RWPE2 (cell line): Measurements from ENCODE around the gene TEKT3.

Source experiments
- ATAC-seq: fragments of 200-7000 bp; cut with Tn5 transposase; 3 replicates; pipeline ENCODE4 v1.9.1; 2021; ENCODE audit warnings: low read depth
- DNase-seq: peaks from one replicate; pipeline ENCODE4 v3.0.0-alpha.2; 2020; ENCODE audit warnings: low spot score
- H3K27ac ChIP-seq: fragments of 450-650 bp; 2 replicates; pipeline ENCODE4 v1.5.1; 2017; ENCODE audit warnings: mild to moderate bottlenecking; ENCODE audit not compliant: poor library complexity, severe bottlenecking
- H3K27me3 ChIP-seq: fragments of 250-450 bp; sonication (Bioruptor Pico); 2 replicates; pipeline ENCODE4 v1.5.1; 2021; ENCODE audit warnings: mild to moderate bottlenecking, moderate library complexity; ENCODE audit not compliant: insufficient read depth, poor library complexity, severe bottlenecking
- H3K36me3 ChIP-seq: fragments of 250-450 bp; sonication (Bioruptor Pico); 2 replicates; pipeline ENCODE4 v1.5.1; 2020; ENCODE audit warnings: low read depth, mild to moderate bottlenecking, moderate library complexity
- H3K4me1 ChIP-seq: fragments of 250-450 bp; sonication (Bioruptor Pico); 2 replicates; pipeline ENCODE4 v1.5.1; 2021; ENCODE audit warnings: mild to moderate bottlenecking, moderate library complexity; ENCODE audit not compliant: insufficient read depth, poor library complexity, severe bottlenecking
- H3K4me3 ChIP-seq: fragments of 250-450 bp; sonication (Bioruptor Pico); 2 replicates; pipeline ENCODE4 v1.5.1; 2021; ENCODE audit warnings: mild to moderate bottlenecking, moderate library complexity; ENCODE audit not compliant: severe bottlenecking
- H3K9me3 ChIP-seq: fragments of 250-450 bp; sonication (Bioruptor Pico); 2 replicates; pipeline ENCODE4 v1.5.1; 2021; ENCODE audit warnings: mild to moderate bottlenecking, moderate library complexity; ENCODE audit not compliant: severe bottlenecking
- CTCF ChIP-seq: fragments of 450-650 bp; IDR thresholded peaks from one replicate; pipeline ENCODE4 v1.5.1; 2017; ENCODE audit warnings: mild to moderate bottlenecking, moderate library complexity; ENCODE audit not compliant: poor library complexity, severe bottlenecking

Gene TEKT3

GRCh38 chr17:15269087-15269779, 72.2 kb downstream of the TEKT3 start:
- no peak for TF ChIP-seq CTCF
- no peak overlapping the region for H3K4me3 ChIP-seq
- no peaks in the 10 kb centered on the region for H3K9me3 ChIP-seq
- DNase-seq = no peak
- H3K4me1 ChIP-seq = peaks cover 3% of the 10 kb centered on the region
- ATAC-seq = no peak
- peaks cover 32% of the 10 kb centered on the region for H3K27me3 ChIP-seq
- H3K36me3 ChIP-seq = no peaks in the 10 kb centered on the region
- H3K27ac ChIP-seq = no peak overlapping the region

DNA sequence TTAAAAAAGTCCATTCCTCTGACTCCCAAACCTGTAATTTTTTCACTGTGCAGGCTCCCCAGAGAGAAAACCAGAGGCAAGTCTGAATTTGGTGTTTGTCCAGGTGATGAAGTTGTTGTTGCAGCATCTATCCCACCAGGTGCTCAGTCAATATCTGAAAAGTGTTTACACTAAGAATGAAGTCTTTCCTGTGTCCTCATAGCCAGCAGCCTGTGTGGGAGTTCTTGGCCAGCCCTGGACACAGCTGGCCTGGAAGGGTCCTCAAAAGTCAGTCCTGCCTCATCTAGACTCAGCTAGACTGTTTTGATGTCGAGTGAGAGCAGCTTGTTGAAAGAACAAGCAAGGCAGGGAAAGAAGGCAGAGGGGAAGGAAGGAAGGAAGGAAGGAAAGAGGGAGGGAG, 72.9 kb downstream of the TEKT3 start:
- ATAC-seq (no peak), DNase-seq (no peak)
- peaks cover 3% of the 10 kb centered on the region for H3K4me1 ChIP-seq
- H3K36me3 ChIP-seq = no peaks in the 10 kb centered on the region
- TF ChIP-seq CTCF = no peak
- H3K27ac ChIP-seq = no peak overlapping the region
- H3K27me3 ChIP-seq = peaks cover 40% of the 10 kb centered on the region
- H3K9me3 ChIP-seq = no peaks in the 10 kb centered on the region
- H3K4me3 ChIP-seq = no peak overlapping the region

DNA sequence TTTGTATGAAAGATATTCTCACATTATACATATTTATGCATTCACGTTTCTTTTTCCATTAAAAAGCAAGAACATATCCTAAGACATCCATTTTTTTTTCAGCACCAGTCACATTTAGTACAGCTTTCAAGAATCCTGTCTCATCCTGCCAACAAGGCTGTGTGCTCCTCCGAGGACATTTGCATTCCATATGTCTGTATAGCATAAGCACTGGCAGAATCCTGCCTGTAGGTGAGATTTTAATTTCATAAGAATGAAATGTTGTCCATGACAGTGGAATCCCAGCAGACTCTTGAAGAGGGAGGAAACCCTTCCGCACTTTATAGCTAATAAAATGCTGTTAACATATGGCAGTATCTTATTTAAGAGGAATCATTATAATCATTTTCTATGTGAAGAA, 73.4 kb downstream of the TEKT3 start:
- no peak for TF ChIP-seq CTCF
- H3K27ac ChIP-seq = no peak overlapping the region
- no peaks in the 10 kb centered on the region for H3K9me3 ChIP-seq
- no peaks in the 10 kb centered on the region for H3K36me3 ChIP-seq
- peaks cover 3% of the 10 kb centered on the region for H3K4me1 ChIP-seq
- H3K4me3 ChIP-seq = no peak overlapping the region
- peaks cover 44% of the 10 kb centered on the region for H3K27me3 ChIP-seq
- ATAC-seq (no peak), DNase-seq (no peak)

DNA sequence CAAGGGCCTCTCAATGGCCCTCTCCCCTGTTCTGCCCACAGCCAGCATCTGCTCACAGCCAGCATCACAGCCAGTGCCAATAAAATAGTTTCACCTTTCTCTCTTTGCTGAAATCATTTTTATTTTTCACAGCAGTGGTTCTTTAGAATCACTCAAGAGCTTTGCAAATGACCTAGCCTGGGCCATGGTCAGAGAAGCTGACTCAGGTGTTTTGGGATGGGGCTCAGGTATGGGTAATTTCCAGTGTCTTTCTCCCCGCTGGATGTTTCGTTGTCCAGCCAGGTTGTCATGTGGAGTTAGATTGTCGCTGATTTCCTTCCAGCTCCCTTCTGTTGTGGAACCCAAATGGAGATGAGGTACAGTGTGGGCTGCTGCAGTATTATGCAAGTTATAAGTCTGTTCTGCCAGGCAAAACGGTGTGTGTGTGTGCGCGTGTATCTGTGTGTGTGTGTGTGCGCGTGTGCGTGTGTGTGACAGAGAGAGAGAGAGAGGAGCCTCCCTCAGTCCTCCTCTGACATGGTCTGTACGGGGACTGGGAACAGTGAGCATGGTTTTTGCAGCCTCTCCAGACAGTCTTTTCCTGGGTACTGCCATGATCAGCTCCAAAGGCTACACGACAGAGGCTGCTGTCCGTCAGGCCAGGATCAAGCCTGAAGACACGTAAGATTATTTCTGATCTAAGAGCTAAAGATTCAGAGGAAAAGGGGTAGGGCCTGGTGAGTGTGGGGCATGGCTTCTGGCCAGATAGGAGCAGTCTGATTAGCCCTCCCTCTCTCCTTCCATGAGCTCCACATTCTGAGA, 74.9 kb downstream of the TEKT3 start:
- Histone ChIP-seq H3K36me3 (no peaks in the 10 kb centered on the region), H3K4me3 (no peak overlapping the region), H3K9me3 (no peaks in the 10 kb centered on the region), H3K27me3 (peaks cover 59% of the 10 kb centered on the region), H3K4me1 (no peaks in the 10 kb centered on the region), H3K27ac (no peak overlapping the region)
- TF ChIP-seq CTCF = no peak
- DNase-seq (no peak), ATAC-seq (no peak)

DNA sequence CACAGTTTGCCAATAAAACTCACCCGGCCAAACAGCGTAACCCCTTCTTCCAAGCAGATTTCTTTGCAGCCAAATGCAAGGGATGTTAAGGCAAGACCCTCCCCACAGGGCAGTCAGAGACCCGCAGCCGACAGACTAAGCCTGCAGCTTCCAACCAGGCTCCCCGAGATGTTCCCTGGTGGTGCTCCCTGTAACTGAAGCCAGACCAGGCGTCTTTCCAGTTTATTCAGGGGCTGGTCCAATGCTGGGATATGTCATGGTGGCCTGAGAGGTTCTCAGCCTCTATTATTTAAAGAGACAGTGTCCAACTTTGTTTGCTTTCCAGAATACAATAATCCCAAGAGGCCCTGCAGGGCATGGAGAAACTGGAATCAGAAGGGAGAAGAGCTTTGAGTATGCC, 76.3 kb downstream of the TEKT3 start, which contains the start of gene PMP22:
Gene PMP22 (minus strand): TSS at position 196 of the 400 bp plus-strand sequence. CDS start 4,599 bp downstream, outside the sequence.
- no peaks in the 10 kb centered on the region for H3K9me3 ChIP-seq
- no peaks in the 10 kb centered on the region for H3K36me3 ChIP-seq
- H3K4me3 ChIP-seq = no peak within 1 kb of the TSS
- no peak for TF ChIP-seq CTCF
- ATAC-seq = no peak
- no peak for DNase-seq
- no peak within 1 kb of the TSS for H3K27ac ChIP-seq
- no peaks in the 10 kb centered on the region for H3K4me1 ChIP-seq
- H3K27me3 ChIP-seq = peaks cover 66% of the 10 kb centered on the region
